GM19035 (cell line): Measurements from ENCODE around the gene GCNT2.
"Not testable (repeated sequence)": the region's sequence is repeated elsewhere in the genome, so short reads cannot be mapped to it uniquely, and the experiment has no call there.

ENCODE experiments used
- ATAC-seq: cut with Tn5 transposase; IDR thresholded peaks from one replicate; pipeline ENCODE4 v1.9.1; 2021; ENCODE audit not compliant: unreplicated experiment

GCNT2 gene

DNA sequence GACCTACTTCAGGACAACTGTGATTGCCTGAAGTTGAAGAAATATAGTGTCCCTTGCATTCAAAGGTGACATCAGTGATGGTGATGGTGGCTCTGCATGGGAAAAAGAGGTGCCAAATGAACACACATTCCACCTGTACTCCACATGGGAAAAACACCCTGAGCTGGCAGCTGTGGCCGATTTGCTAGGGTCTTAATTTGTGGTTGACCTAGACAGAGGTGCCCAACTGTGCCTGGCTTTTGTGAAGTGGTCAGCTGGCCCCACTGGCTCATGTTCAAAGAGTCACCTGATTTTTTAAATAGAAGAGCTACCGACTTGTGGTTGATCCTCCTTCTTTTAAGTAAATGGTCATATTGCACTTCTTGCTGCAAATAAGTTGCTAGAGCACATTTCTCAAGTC, 7.6 kb upstream of the GCNT2 start:
- ATAC-seq, result no peak

GRCh38 chr6:10514049-10514780, 6.9 kb upstream of the GCNT2 start:
- ATAC-seq, result no peak

GRCh38 chr6:10516953-10517352, 4.2 kb upstream of the GCNT2 start:
- ATAC-seq, result no peak

DNA sequence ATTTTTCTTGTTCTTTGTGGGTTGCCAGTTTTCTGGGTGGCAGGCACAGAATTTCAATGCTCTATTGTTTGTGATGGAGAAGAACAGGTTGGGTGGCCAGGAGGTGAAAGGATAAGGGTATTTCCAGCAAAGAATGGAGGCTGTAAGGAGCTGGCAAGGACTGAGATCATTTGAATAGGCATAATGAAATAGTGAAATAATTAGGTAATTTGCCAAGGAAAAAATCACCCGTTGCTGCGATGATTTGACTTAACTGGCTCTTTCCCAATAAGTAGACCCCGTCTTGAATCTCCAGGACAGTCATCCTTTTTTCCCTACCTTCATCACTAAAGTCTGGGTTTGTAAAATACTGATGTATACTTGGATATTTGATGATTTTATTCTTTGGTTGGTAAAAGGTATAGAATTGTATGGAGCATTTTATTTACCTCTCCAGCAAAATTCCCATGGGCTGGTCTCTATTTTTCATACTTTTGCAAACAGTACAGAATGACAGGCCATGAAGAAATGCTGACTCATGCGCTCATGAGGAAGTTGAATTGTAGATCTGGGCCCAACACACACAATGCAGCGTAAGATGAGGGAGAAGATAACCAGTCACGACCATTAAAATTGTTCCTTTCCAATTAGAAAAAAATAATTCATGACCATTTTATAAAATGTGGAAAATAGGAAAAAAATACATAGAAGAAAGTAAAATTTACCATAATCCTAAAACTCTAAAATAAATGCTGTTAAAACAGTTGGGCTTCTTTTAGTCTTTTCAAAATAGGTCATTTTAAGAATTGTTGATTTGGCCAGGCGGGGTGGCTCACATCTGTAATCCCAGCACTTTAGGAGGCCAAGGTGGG, 2.4 kb upstream of the GCNT2 start:
- no peak for ATAC-seq

DNA sequence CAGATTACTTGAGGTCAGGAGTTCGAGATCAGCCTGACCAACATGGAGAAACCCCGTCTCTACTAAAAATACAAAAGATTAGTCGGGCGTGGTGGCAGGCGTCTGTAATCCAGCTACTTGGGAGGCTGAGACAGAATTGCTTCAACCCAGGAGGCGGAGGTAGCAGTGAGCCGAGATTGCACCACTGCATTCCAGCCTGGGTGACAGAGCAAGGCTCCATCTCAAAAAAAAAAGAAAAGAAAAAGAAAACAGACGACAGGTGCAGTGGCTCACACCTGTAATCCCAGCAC, 1.8 kb upstream of the GCNT2 start:
- not testable (repeated sequence) for ATAC-seq

- no peak for ATAC-seq
Observed at GRCh38 chr6:10520468-10520867, 683 bp upstream of the GCNT2 start.

DNA sequence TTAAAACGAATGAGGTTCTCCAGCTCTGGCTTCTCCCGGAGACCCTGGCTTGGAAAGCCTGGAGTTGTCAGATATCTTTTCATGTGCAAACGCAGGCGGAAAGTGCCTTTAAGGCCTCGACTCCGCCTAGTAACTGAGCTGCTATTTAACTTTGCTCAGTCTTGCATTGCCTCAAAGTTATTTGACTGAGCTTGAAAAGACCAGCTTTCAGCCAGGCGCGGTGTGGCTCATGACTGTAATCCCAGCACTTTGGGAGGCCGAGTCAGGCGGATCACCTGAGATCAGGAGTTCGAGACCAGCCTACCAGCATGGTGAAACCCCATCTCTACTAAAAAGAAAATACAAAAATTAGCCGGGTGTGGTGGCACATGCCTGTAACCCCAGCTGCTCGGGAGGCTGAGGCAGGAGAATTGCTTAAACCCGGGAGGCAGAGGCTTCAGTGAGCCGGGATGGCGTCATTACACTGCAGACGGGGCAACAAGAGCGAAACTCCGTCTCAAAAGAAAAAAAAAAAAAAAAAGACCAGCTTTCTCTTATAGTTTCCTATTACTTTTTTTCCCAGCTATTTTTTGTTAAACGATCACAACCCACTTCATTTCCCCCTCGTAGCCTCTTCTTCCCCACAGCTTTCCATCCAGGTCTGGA, 1.9 kb downstream of the GCNT2 start:
- ATAC-seq, result no peak

- ATAC-seq, result no peak
Observed at GRCh38 chr6:10526156-10526555, 5.0 kb downstream of the GCNT2 start.

DNA sequence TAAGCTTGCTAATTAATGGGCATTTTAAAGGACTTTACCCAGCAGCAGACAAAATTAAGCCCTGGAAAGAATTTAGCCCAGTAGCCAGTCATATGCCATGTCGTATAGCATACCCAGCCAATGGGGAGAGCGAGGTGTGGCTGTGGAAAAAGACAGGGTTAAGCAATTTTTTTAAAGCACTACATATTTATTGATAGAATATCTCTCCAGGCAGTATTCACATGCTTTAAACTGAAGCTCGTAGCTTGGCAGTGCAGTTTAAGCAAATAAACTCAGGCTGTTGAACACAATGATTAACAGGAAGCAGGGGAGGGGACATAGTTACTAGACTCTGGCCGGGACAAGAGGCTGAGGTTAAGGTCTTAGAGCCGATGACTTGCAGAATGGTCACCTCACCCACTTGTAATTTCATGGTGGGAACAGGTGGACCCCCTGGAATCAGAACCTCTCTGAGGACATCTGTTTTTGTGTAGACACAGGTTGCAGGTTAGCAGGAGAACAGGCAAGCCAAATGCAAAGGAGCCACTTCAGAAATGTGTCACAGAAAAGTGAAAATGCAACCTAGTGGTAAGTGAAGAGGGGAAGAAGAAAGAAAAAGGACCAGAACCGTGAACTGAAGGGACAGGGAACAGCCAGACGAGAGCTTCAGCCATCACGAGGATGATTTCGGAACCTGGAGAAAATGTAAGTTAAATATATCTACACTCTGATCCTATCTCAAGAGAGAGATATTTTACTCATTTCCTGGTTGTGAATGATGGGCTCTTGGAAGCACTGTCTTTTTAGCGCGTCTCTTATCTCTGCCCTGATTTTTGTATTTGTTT, 7.2 kb downstream of the GCNT2 start:
- ATAC-seq, result peak; percentile 76

DNA sequence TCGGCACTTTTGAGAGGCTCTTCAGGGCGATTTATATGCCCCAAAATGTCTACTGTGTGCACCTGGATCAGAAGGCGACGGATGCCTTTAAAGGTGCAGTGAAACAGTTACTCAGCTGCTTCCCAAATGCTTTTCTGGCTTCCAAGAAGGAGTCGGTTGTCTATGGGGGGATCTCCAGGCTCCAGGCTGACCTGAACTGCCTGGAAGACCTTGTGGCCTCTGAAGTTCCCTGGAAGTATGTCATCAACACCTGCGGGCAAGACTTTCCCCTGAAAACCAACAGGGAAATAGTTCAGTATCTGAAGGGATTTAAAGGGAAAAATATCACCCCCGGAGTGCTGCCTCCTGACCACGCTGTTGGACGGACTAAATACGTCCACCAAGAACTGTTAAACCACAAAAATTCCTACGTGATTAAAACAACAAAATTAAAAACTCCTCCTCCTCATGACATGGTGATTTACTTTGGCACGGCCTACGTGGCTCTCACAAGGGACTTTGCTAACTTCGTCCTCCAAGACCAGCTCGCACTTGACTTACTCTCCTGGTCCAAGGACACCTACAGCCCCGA, 8.2 kb downstream of the GCNT2 start:
- no peak for ATAC-seq

DNA sequence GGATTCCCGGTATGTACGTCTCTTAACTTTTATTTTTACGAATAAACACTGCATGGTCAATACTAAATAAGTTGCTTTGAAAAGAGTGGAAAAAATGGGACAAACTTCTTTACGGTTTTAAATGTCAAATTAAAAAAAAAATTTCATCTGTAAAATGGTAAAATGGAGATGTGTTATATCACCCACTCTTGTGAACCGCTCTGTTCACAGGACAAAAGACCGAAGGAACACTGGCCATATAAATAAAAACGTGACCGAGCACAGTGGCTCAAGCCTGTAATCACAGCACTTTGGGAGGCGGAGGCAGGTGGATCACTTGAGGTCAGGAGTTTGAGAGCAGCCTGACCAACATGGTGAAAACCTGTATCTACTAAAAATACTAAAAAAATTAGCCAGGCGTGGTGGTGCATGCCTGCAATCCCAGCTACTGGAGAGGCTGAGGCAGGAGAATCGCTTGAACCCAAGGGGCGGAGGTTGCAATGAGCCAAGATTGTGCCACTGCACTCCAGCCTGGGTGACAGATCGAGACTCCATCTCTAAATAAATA, 8.8 kb downstream of the GCNT2 start:
- ATAC-seq, result not testable (repeated sequence)

DNA sequence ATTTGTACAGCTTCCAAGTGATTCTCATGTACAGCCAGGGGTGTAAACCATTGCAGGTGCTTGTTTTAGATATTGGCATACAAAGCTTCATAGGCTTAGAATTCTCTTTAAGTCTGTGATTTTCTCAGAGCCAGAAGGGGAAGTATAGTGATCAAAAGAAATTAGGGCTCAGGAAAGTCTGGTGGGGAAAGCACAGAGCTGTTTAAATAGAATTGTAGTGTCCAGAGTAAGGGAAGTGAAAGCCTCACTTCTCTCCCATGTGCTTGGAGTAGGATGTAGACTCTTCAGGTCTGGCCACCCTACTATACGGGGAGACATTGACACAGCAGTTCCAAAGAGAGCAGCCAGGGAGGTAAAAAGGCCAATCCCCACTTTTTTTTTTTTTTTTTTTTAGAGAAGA, 10.4 kb downstream of the GCNT2 start:
- ATAC-seq, result no peak

GRCh38 chr6:10531942-10532341, 10.8 kb downstream of the GCNT2 start:
- no peak for ATAC-seq

DNA sequence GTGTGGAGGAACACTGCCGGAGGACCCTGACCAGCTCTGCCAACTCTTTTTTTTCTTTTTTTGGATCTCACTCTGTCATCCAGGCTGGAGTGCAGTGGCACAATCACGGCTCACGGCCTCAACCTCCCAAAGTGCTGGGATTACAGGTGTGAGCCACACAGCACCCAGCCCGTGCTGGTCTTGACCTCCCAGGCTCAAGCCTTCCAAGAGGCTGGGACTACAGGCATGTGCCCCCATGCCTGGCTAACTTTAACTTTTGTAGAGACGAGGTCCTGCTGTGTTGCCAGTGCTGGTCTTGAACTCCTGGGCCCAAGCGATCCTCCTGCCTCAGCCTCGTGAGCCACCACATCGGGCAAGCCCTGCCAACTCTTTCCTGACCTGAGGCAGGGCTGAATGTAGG, 11.2 kb downstream of the GCNT2 start:
- ATAC-seq, result no peak

GRCh38 chr6:10534419-10534762, 13.2 kb downstream of the GCNT2 start:
- ATAC-seq, result peak; percentile 14

- no peak for ATAC-seq
Observed at GRCh38 chr6:10535193-10535592, 14.0 kb downstream of the GCNT2 start.

DNA sequence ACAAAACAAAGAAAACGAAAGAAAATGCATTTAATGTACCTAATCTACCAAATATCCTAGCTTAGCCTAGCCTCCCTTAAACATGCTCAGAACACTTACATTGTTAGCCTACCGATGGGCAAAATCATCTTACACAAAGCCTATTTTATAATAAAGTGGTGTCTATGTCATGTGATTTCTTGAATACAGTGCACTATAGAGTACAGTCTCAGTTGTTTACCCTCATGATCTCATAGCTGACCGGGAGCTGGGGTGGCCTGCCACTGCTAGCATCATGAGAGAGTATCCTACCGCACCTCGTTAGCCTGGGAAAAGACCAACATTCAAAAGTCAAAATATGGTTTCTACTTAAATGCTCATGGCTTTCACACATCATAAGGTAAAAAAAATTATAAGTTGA, 16.6 kb downstream of the GCNT2 start:
- no peak for ATAC-seq

- no peak for ATAC-seq
Observed at GRCh38 chr6:10540073-10540746, 19.1 kb downstream of the GCNT2 start.

DNA sequence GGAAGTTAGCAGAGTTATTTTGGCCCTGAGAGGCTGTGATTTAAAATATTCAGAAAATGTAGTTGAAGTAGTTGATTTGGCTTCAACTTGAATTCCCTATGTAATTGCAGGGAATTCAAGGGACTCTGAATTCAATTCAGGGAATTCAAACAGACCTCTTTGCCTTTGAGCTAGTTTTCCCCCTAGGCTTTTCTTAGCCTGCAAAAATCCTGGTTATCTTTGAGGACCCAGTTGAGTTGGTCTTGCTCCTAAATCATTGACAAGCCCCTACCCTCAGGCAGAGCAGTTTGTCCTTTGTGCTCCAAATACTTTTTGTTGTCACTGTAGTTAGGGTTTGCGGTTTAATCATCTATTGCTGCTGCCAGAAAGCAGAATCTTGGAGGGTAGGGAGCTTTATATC, 20.4 kb downstream of the GCNT2 start:
- no peak for ATAC-seq

DNA sequence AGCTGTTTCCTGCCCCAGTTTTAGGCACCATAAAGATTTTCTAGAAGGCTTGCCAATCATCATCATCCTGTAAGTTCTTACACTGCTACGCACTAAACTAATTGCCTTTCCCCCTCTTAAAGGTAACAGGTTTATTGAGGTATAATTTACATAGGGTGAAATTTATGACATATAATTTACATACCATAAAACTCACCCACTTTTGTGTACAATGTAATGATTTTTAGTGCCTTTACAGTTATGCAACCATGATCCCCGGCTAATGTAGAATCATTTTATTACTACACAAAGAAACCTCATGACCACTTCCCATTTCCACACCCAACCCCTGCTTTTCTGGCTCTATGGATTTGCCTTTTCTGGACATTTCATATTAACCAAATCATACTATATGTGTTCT, 21.1 kb downstream of the GCNT2 start:
- ATAC-seq, result no peak
